HepG2 (cell line): Measurements from ENCODE around the gene LEPROT. TPM values are rescaled to one million over a fixed set of nuclear protein-coding genes. Genes with fewer than 3 reads are reported as not detected.

Experiments used
- GATAD1 ChIP-seq: IDR thresholded peaks from 2 replicates; pipeline ENCODE4 v1.6.1; 2016; ENCODE audit warnings: missing genetic modification reagents, missing compliant biosample characterization
- KDM5A ChIP-seq: fragments of 200-600 bp; sonication (generic); IDR thresholded peaks from 2 replicates; pipeline ENCODE4 v1.7.0; 2018; ENCODE audit warnings: antibody characterized with exemption, mild to moderate bottlenecking, low read length, borderline replicate concordance
- MAFG ChIP-seq: sonication (generic); formaldehyde crosslinking; IDR thresholded peaks from 2 replicates; pipeline ENCODE4 v1.5.1; 2020; ENCODE audit warnings: mild to moderate bottlenecking, missing genetic modification reagents
- MIER2 ChIP-seq: IDR thresholded peaks from 2 replicates; pipeline ENCODE4 v1.6.1; 2016; ENCODE audit warnings: missing biosample characterization, missing genetic modification reagents
- NAIF1 ChIP-seq: sonication (generic); formaldehyde crosslinking; IDR thresholded peaks from 2 replicates; pipeline ENCODE4 v1.5.0; 2020; ENCODE audit warnings: mild to moderate bottlenecking, missing genetic modification reagents, borderline replicate concordance
- NRL ChIP-seq: sonication (generic); formaldehyde crosslinking; IDR thresholded peaks from 2 replicates; pipeline ENCODE4 v1.5.0; 2020; ENCODE audit warnings: missing genetic modification reagents, mild to moderate bottlenecking, moderate library complexity, borderline replicate concordance
- PLRG1 ChIP-seq: fragments of 450-650 bp; conservative IDR thresholded peaks from 2 replicates; pipeline ENCODE4 v1.6.1; 2016
- POGZ ChIP-seq: sonication (generic); formaldehyde crosslinking; IDR thresholded peaks from 2 replicates; pipeline ENCODE4 v1.4.0; 2020; ENCODE audit warnings: mild to moderate bottlenecking, missing genetic modification reagents
- SALL1 ChIP-seq: sonication (generic); formaldehyde crosslinking; IDR thresholded peaks from 2 replicates; pipeline ENCODE4 v1.8.0; 2022; ENCODE audit warnings: mild to moderate bottlenecking, missing genetic modification reagents
- SKI ChIP-seq: fragments of 450-650 bp; IDR thresholded peaks from one replicate; pipeline ENCODE4 v1.6.1; 2018; ENCODE audit warnings: mild to moderate bottlenecking; ENCODE audit not compliant: partially characterized antibody
- STAT6 ChIP-seq: sonication (generic); formaldehyde crosslinking; IDR thresholded peaks from 2 replicates; pipeline ENCODE4 v1.4.0; 2020; ENCODE audit warnings: missing genetic modification reagents, mild to moderate bottlenecking, borderline replicate concordance
- TARDBP ChIP-seq: sonication (generic); formaldehyde crosslinking; IDR thresholded peaks from 2 replicates; pipeline ENCODE4 v1.8.0; 2022; ENCODE audit warnings: mild to moderate bottlenecking, missing genetic modification reagents
- WIZ ChIP-seq: sonication (generic); formaldehyde crosslinking; IDR thresholded peaks from 2 replicates; pipeline ENCODE4 v1.5.1; 2020; ENCODE audit warnings: mild to moderate bottlenecking, missing genetic modification reagents
- ZKSCAN8 ChIP-seq: IDR thresholded peaks from 2 replicates; pipeline ENCODE4 v1.6.1; 2016; ENCODE audit warnings: borderline replicate concordance, missing genetic modification reagents, missing compliant biosample characterization
- ZNF205 ChIP-seq: IDR thresholded peaks from 2 replicates; pipeline ENCODE4 v1.6.1; 2018; ENCODE audit warnings: missing biosample characterization, missing genetic modification reagents
- ZNF331 ChIP-seq: sonication (generic); formaldehyde crosslinking; IDR thresholded peaks from 2 replicates; pipeline ENCODE4 v1.4.0; 2020; ENCODE audit warnings: missing genetic modification reagents
- ZNF503 ChIP-seq: sonication (generic); formaldehyde crosslinking; IDR thresholded peaks from 2 replicates; pipeline ENCODE4 v1.4.0; 2020; ENCODE audit warnings: missing genetic modification reagents
- ZNF550 ChIP-seq: sonication (generic); formaldehyde crosslinking; IDR thresholded peaks from 2 replicates; pipeline ENCODE4 v1.4.0; 2020; ENCODE audit warnings: mild to moderate bottlenecking, missing genetic modification reagents, borderline replicate concordance
- ZNF660 ChIP-seq: sonication (generic); formaldehyde crosslinking; IDR thresholded peaks from 2 replicates; pipeline ENCODE4 v1.5.1; 2020; ENCODE audit warnings: mild to moderate bottlenecking, low read depth, missing genetic modification reagents, borderline replicate concordance
- polyA plus RNA-seq, 8 experiments: library from polyadenylated mRNA; depleted of rRNA in 3 of 8; stranded (reverse) in 7 of 8; unstranded in 1 of 8; fragments of >200 nt; fragmentation: Illumina TruSeq in 4 of 8; extraction: Trizol in 4 of 8; gene quantifications; 2 replicates each; pipeline versions ENCODE4 v1.2.1 to v1.2.3, GENCODE V29; 2011 to 2016; ENCODE audit warnings: low read depth in 4 of 8, missing spikeins in 1 of 8, mixed read lengths in 1 of 8; ENCODE audit not compliant: insufficient read depth in 1 of 8
- total RNA-seq, 5 experiments: library from RNA; depleted of rRNA; stranded (reverse); fragments of >200 nt; fragmentation: Illumina TruSeq; extraction: Trizol; gene quantifications; 2 replicates each; pipeline ENCODE4 v1.2.3, GENCODE V29; 2016; ENCODE audit warnings: low read depth in 1 of 5
- TF ChIP-seq, protein P1 (sequence below): sonication (generic); formaldehyde crosslinking; IDR thresholded peaks from 2 replicates; pipeline ENCODE4 v1.8.0; 2022; ENCODE audit warnings: missing genetic modification reagents, mild to moderate bottlenecking, moderate library complexity, borderline replicate concordance
- TF ChIP-seq, protein P2 (sequence below): sonication (generic); formaldehyde crosslinking; IDR thresholded peaks from 2 replicates; pipeline ENCODE4 v1.5.0; 2020; ENCODE audit warnings: missing genetic modification reagents

Gene LEPROT
- total and polyA plus RNA-seq, 2 of the 13 experiments (the other 11 are each of a cell fraction or from before 2014, with no cell fraction given), result 36.8 to 51.4 TPM

DNA sequence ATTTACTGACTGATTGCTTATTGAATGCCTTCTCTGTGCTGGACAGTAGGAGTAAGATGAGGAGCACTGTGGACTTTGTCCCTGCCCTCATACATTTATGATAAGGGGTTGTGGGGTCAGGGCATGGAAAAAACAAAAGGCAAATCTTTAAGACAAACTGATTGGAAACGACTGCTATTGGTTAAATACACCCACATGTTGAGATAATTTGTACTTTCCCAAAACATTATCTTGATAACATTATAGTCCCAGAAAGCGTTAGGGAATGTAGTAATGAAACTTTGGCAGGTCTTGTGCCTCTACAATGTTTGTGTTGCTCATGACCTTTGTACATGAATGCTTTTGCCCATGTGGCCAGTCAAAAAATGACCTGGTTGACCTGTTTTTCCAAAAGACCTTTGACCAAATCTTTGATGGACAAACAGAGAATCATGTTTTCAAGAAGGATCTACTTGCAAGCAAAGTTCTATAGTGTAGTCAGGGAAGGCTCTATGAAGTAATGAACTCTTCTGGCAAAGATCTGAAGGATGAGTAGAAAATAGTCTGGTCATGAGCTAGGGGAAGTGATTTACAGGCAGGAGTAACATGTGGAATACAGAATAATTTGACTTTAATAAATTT lies 50.9 kb downstream of the LEPROT start (continued):
- TF ChIP-seq, protein P1, sequence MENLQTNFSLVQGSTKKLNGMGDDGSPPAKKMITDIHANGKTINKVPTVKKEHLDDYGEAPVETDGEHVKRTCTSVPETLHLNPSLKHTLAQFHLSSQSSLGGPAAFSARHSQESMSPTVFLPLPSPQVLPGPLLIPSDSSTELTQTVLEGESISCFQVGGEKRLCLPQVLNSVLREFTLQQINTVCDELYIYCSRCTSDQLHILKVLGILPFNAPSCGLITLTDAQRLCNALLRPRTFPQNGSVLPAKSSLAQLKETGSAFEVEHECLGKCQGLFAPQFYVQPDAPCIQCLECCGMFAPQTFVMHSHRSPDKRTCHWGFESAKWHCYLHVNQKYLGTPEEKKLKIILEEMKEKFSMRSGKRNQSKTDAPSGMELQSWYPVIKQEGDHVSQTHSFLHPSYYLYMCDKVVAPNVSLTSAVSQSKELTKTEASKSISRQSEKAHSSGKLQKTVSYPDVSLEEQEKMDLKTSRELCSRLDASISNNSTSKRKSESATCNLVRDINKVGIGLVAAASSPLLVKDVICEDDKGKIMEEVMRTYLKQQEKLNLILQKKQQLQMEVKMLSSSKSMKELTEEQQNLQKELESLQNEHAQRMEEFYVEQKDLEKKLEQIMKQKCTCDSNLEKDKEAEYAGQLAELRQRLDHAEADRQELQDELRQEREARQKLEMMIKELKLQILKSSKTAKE (CRISPR knock-in tag), result peak; percentile 45; the same call in 1 of the 2 replicates
- TF ChIP-seq ZNF205 (CRISPR knock-in tag) (no peak), NAIF1 (CRISPR knock-in tag) (no peak), SKI (peak; percentile 10), GATAD1 (0 out of 2 replicates have a peak, but pooled peaks have one; percentile 33), MIER2 (0 out of 2 replicates have a peak, but pooled peaks have one; percentile 34), NRL (CRISPR knock-in tag) (no peak), WIZ (CRISPR knock-in tag) (0 out of 2 replicates have a peak, but pooled peaks have one; percentile 43), PLRG1 (no peak), ZNF660 (no peak), ZNF503 (0 out of 2 replicates have a peak, but pooled peaks have one; percentile 39), POGZ (CRISPR knock-in tag) (peak; percentile 74), ZNF331 (CRISPR knock-in tag) (0 out of 2 replicates have a peak, but pooled peaks have one; percentile 40), TARDBP (CRISPR knock-in tag) (peak; percentile 76; the same call in 1 of the 2 replicates), STAT6 (CRISPR knock-in tag) (0 out of 2 replicates have a peak, but pooled peaks have one; percentile 44), KDM5A (no peak), ZKSCAN8 (CRISPR knock-in tag) (peak; percentile 56; the same call in 1 of the 2 replicates), MAFG (CRISPR knock-in tag) (no peak), ZNF550 (CRISPR knock-in tag) (no peak), SALL1 (CRISPR knock-in tag) (peak; percentile 72; the same call in 1 of the 2 replicates)
- TF ChIP-seq, protein P2, sequence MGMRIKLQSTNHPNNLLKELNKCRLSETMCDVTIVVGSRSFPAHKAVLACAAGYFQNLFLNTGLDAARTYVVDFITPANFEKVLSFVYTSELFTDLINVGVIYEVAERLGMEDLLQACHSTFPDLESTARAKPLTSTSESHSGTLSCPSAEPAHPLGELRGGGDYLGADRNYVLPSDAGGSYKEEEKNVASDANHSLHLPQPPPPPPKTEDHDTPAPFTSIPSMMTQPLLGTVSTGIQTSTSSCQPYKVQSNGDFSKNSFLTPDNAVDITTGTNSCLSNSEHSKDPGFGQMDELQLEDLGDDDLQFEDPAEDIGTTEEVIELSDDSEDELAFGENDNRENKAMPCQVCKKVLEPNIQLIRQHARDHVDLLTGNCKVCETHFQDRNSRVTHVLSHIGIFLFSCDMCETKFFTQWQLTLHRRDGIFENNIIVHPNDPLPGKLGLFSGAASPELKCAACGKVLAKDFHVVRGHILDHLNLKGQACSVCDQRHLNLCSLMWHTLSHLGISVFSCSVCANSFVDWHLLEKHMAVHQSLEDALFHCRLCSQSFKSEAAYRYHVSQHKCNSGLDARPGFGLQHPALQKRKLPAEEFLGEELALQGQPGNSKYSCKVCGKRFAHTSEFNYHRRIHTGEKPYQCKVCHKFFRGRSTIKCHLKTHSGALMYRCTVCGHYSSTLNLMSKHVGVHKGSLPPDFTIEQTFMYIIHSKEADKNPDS (CRISPR knock-in tag), result peak; percentile 48; the same call in 1 of the 2 replicates
